CD4-positive, alpha-beta memory T cell (primary cell): ENCODE data around the gene RASSF3. TPM values are rescaled to one million over a fixed set of nuclear protein-coding genes. Genes with fewer than 3 reads are reported as not detected.

Experiments
- CTCF ChIA-PET: fragments of 350-600 bp; sonication (Branson Sonifier 250); formaldehyde crosslinking; loops from one replicate; lab custom pipeline; 2021; ENCODE audit warnings: inconsistent platforms; ENCODE audit not compliant: partially characterized antibody; lab: Charles Lee
- POLR2A ChIA-PET: fragments of 350-600 bp; sonication (Branson Sonifier 250); formaldehyde crosslinking; loops from one replicate; lab custom pipeline; 2021; ENCODE audit not compliant: partially characterized antibody; lab: Charles Lee
- DNase-seq, 5 donors: peaks; one replicate each; pipeline versions ENCODE4 v3.0.0 to v3.0.0-alpha.2; 2020 to 2022; ENCODE audit warnings: mixed read lengths in 1 of 5
- H3K27ac ChIP-seq: one replicate; pipeline ENCODE4 v1.7.0; 2013; ENCODE audit warnings: low read depth, low read length
- H3K27me3 ChIP-seq: 2 replicates; pipeline ENCODE4 v1.7.0; 2013; ENCODE audit warnings: mild to moderate bottlenecking, low read length, moderate library complexity; ENCODE audit not compliant: insufficient read depth
- H3K36me3 ChIP-seq: 2 replicates; pipeline ENCODE4 v1.7.0; 2013; ENCODE audit warnings: mild to moderate bottlenecking, low read length, moderate library complexity; ENCODE audit not compliant: insufficient read depth
- H3K4me1 ChIP-seq: 2 replicates; pipeline ENCODE4 v1.7.0; 2013; ENCODE audit warnings: mild to moderate bottlenecking, low read length, moderate library complexity; ENCODE audit not compliant: insufficient read depth
- H3K4me3 ChIP-seq, 2 donors: one replicate each; pipeline ENCODE4 v1.7.0; 2013; ENCODE audit warnings: low read length in 2 of 2, mild to moderate bottlenecking in 1 of 2
- H3K9me3 ChIP-seq, 2 donors: one replicate each; pipeline ENCODE4 v1.7.0; 2013; ENCODE audit warnings: low read length in 2 of 2, control low read depth in 1 of 2; ENCODE audit not compliant: control insufficient read depth in 1 of 2
- H3K27ac Mint-ChIP-seq, 7 donors: one replicate each; pipeline ENCODE4 v1.8.0; 2020 to 2021; ENCODE audit warnings: mixed read lengths in 7 of 7, mild to moderate bottlenecking in 6 of 7, inconsistent platforms in 3 of 7, moderate library complexity in 3 of 7
- H3K27me3 Mint-ChIP-seq, 2 donors: one replicate each; pipeline ENCODE4 v1.8.0; 2020 to 2021; ENCODE audit warnings: mixed read lengths in 2 of 2
- H3K36me3 Mint-ChIP-seq, 2 donors: one replicate each; pipeline ENCODE4 v1.8.0; 2020 to 2021; ENCODE audit warnings: mixed read lengths in 2 of 2, inconsistent platforms in 1 of 2, mild to moderate bottlenecking in 1 of 2
- H3K4me1 Mint-ChIP-seq, 4 donors: one replicate each; pipeline ENCODE4 v1.8.0; 2020 to 2021; ENCODE audit warnings: mixed read lengths in 4 of 4, mild to moderate bottlenecking in 1 of 4
- H3K4me3 Mint-ChIP-seq, 8 donors: one replicate each; pipeline ENCODE4 v1.8.0; 2020 to 2021; ENCODE audit warnings: mixed read lengths in 8 of 8, mild to moderate bottlenecking in 7 of 8, moderate library complexity in 6 of 8, inconsistent platforms in 3 of 8
- H3K9me3 Mint-ChIP-seq, 8 donors: one replicate each; pipeline ENCODE4 v1.8.0; 2020 to 2021; ENCODE audit warnings: mixed read lengths in 8 of 8, mild to moderate bottlenecking in 5 of 8, inconsistent platforms in 3 of 8, moderate library complexity in 1 of 8
- intact Hi-C: fragments of 100-400 bp; cut with micrococcal nuclease; formaldehyde crosslinking; loops from one replicate; pipeline ENCODE4 v1.15.1; 2023
- polyA plus RNA-seq, 2 donors: library from polyadenylated mRNA; unstranded; fragments of 300-500 nt; fragmentation: Illumina TruSeq; gene quantifications; one replicate each; pipeline ENCODE4 v1.2.3, GENCODE V29; 2021
- total RNA-seq, 2 experiments: library from RNA; stranded (reverse); gene quantifications; one replicate each; pipeline ENCODE4 v1.2.3, GENCODE V29; 2021

RASSF3 gene
- total and polyA plus RNA-seq, 4 experiments from 2014 or later = 5.2 to 159 (median 85.7) TPM

GRCh38 chr12:64665514-64665913 lies 55.2 kb downstream of the RASSF3 start:
- intact Hi-C loops = loop anchor here (1.0 to 2.0 kb wide), 2 partner anchors 8 to 13 kb away; no protein-coding TSS in a partner anchor
- Mint-ChIP-seq H3K9me3 (no peaks in the 10 kb centered on the region), H3K36me3 (peaks cover 2 to 14% of the 10 kb centered on the region in 2 donors), H3K27me3 (no peaks in the 10 kb centered on the region), H3K27ac (peak overlapping the region; percentile 92 to 99 (median 98)), H3K4me3 (peak overlapping the region; percentile 65 to 93 (median 76)), H3K4me1 (peaks cover 67 to 96% (median 82%) of the 10 kb centered on the region in 4 donors)
- Histone ChIP-seq H3K27ac (peak overlapping the region; percentile 77), H3K9me3 (no peaks in the 10 kb centered on the region), H3K4me1 (peaks cover 99% of the 10 kb centered on the region), H3K36me3 (no peaks in the 10 kb centered on the region), H3K4me3 (no peak overlapping the region), H3K27me3 (no peaks in the 10 kb centered on the region)
- DNase-seq = peak; percentile 74 to 92 (median 80)
- POLR2A ChIA-PET = interaction anchor here (0.7 to 12.2 kb wide), 11 partner anchors 8 to 116 kb away, joined by 3 to 405 read pairs (median 4); partner anchors contain the start of gene RASSF3
- CTCF ChIA-PET = interaction anchor here (1.0 to 3.9 kb wide), 12 partner anchors 12 to 116 kb away, joined by 3 to 22 read pairs (median 4); partner anchors contain the start of gene RASSF3

GRCh38 chr12:64666054-64666914 lies 56.0 kb downstream of the RASSF3 start:
- CTCF ChIA-PET = interaction anchor here (1.0 to 3.9 kb wide), 12 partner anchors 12 to 117 kb away, joined by 3 to 22 read pairs (median 4); partner anchors contain the start of gene RASSF3

GRCh38 chr12:64667793-64668192 lies 57.5 kb downstream of the RASSF3 start:
- Histone ChIP-seq H3K27me3 (no peaks in the 10 kb centered on the region), H3K4me3 (no peak overlapping the region), H3K9me3 (no peaks in the 10 kb centered on the region), H3K4me1 (peaks cover 99% of the 10 kb centered on the region), H3K27ac (peak overlapping the region; percentile 77), H3K36me3 (no peaks in the 10 kb centered on the region)
- H3K36me3 Mint-ChIP-seq = peaks cover 8 to 20% of the 10 kb centered on the region in 2 donors
- peak overlapping the region in 7 of 8 donors; percentile 67 to 93 (median 91) for H3K4me3 Mint-ChIP-seq
- no peak for DNase-seq
- peaks cover 0 to 4% (median 0%) of the 10 kb centered on the region in 8 donors for H3K9me3 Mint-ChIP-seq
- CTCF ChIA-PET = interaction anchor here (0.7 to 4.3 kb wide), 10 partner anchors 14 to 211 kb away, joined by 3 to 85 read pairs (median 7); no protein-coding TSS in a partner anchor
- H3K27ac Mint-ChIP-seq = peak overlapping the region; percentile 92 to 99 (median 98)
- H3K27me3 Mint-ChIP-seq = no peaks in the 10 kb centered on the region
- intact Hi-C loops = no loop called here
- peaks cover 68 to 97% (median 84%) of the 10 kb centered on the region in 4 donors for H3K4me1 Mint-ChIP-seq
- POLR2A ChIA-PET = interaction anchor here (1.0 to 12.2 kb wide), 9 partner anchors 8 to 91 kb away, joined by 3 to 405 read pairs (median 15); partner anchors contain the start of genes GNS and RASSF3

More at GRCh38 chr12:64666054-64666914, 56.0 kb downstream of the RASSF3 start:
- POLR2A ChIA-PET = interaction anchor here (0.7 to 12.2 kb wide), 11 partner anchors 9 to 117 kb away, joined by 3 to 405 read pairs (median 4); partner anchors contain the start of gene RASSF3
- H3K27me3 Mint-ChIP-seq = no peaks in the 10 kb centered on the region
- no peaks in the 10 kb centered on the region for H3K27me3 ChIP-seq
- peaks cover 69 to 96% (median 83%) of the 10 kb centered on the region in 4 donors for H3K4me1 Mint-ChIP-seq
- DNase-seq = peak in 1 of 5 donors; percentile 4
- peak overlapping the region; percentile 65 to 93 (median 76) for H3K4me3 Mint-ChIP-seq
- no peaks in the 10 kb centered on the region for H3K36me3 ChIP-seq
- H3K9me3 ChIP-seq = no peaks in the 10 kb centered on the region
- H3K36me3 Mint-ChIP-seq = peaks cover 2 to 13% of the 10 kb centered on the region in 2 donors
- no peaks in the 10 kb centered on the region for H3K9me3 Mint-ChIP-seq
- peak overlapping the region; percentile 77 for H3K27ac ChIP-seq
- intact Hi-C loops = no loop called here
- H3K4me1 ChIP-seq = peaks cover 99% of the 10 kb centered on the region
- H3K27ac Mint-ChIP-seq = peak overlapping the region; percentile 92 to 99 (median 98)
- peak overlapping the region in 1 of 2 donors; percentile 11 for H3K4me3 ChIP-seq

- peak overlapping the region; percentile 48 to 61 for H3K4me3 ChIP-seq
- no peaks in the 10 kb centered on the region for H3K27me3 Mint-ChIP-seq
- H3K9me3 ChIP-seq = no peaks in the 10 kb centered on the region
- POLR2A ChIA-PET = interaction anchor here (0.6 to 12.2 kb wide), 22 partner anchors 10 to 1461 kb away, joined by 3 to 405 read pairs (median 6); partner anchors contain the start of gene RASSF3
- peak overlapping the region; percentile 88 to 96 (median 92) for H3K4me3 Mint-ChIP-seq
- no peaks in the 10 kb centered on the region for H3K27me3 ChIP-seq
- CTCF ChIA-PET = interaction anchor here (0.6 to 4.3 kb wide), 18 partner anchors 12 to 120 kb away, joined by 3 to 85 read pairs (median 6); no protein-coding TSS in a partner anchor
- H3K27ac Mint-ChIP-seq = peak overlapping the region; percentile 92 to 99 (median 98)
- H3K36me3 ChIP-seq = no peaks in the 10 kb centered on the region
- DNase-seq = peak; percentile 82 to 87 (median 83)
- peaks cover 12 to 21% of the 10 kb centered on the region in 2 donors for H3K36me3 Mint-ChIP-seq
- H3K27ac ChIP-seq = peak overlapping the region; percentile 77
- peaks cover 100% of the 10 kb centered on the region for H3K4me1 ChIP-seq
- H3K9me3 Mint-ChIP-seq = peaks cover 0 to 5% (median 0%) of the 10 kb centered on the region in 8 donors
- intact Hi-C loops = loop anchor here (1.0 kb wide), 5 partner anchors 10 to 60 kb away; no protein-coding TSS in a partner anchor
- H3K4me1 Mint-ChIP-seq = peaks cover 76 to 98% (median 87%) of the 10 kb centered on the region in 4 donors
These were observed 59.1 kb downstream of the RASSF3 start for GRCh38 chr12:64669270-64669842.

GRCh38 chr12:64670019-64670418 lies 59.7 kb downstream of the RASSF3 start:
- Mint-ChIP-seq H3K36me3 (peaks cover 12 to 23% of the 10 kb centered on the region in 2 donors), H3K4me1 (peaks cover 78 to 98% (median 87%) of the 10 kb centered on the region in 4 donors), H3K4me3 (peak overlapping the region; percentile 88 to 96 (median 92)), H3K9me3 (peaks cover 0 to 5% (median 0%) of the 10 kb centered on the region in 8 donors), H3K27me3 (no peaks in the 10 kb centered on the region), H3K27ac (peak overlapping the region; percentile 92 to 99 (median 98))
- H3K27me3 ChIP-seq = no peaks in the 10 kb centered on the region
- no peaks in the 10 kb centered on the region for H3K36me3 ChIP-seq
- peak overlapping the region; percentile 48 to 61 for H3K4me3 ChIP-seq
- ChIA-PET POLR2A (interaction anchor here (0.6 to 12.2 kb wide), 21 partner anchors 10 to 1460 kb away, joined by 3 to 405 read pairs (median 6); partner anchors contain the start of gene RASSF3), CTCF (interaction anchor here (0.6 to 4.3 kb wide), 15 partner anchors 11 to 120 kb away, joined by 3 to 85 read pairs (median 6); no protein-coding TSS in a partner anchor)
- peak overlapping the region; percentile 77 for H3K27ac ChIP-seq
- peak in 2 of 5 donors; percentile 41 to 62 for DNase-seq
- H3K9me3 ChIP-seq = no peaks in the 10 kb centered on the region
- H3K4me1 ChIP-seq = peaks cover 99% of the 10 kb centered on the region
- intact Hi-C loops = no loop called here

- no peaks in the 10 kb centered on the region for H3K9me3 ChIP-seq
- Mint-ChIP-seq H3K27me3 (no peaks in the 10 kb centered on the region), H3K36me3 (peaks cover 12 to 23% of the 10 kb centered on the region in 2 donors), H3K4me1 (peaks cover 74 to 98% (median 85%) of the 10 kb centered on the region in 4 donors), H3K9me3 (peaks cover 0 to 5% (median 0%) of the 10 kb centered on the region in 8 donors), H3K4me3 (peak overlapping the region; percentile 88 to 96 (median 92)), H3K27ac (peak overlapping the region; percentile 92 to 99 (median 98))
- intact Hi-C loops = no loop called here
- peak overlapping the region in 1 of 2 donors; percentile 34 for H3K4me3 ChIP-seq
- peak overlapping the region; percentile 77 for H3K27ac ChIP-seq
- ChIA-PET POLR2A (interaction anchor here (1.5 to 15.6 kb wide), 7 partner anchors 9 to 59 kb away, joined by 8 to 405 read pairs (median 139); partner anchors contain the start of gene RASSF3), CTCF (interaction anchor here (0.9 to 4.3 kb wide), 3 partner anchors 18 to 96 kb away, joined by 3 to 44 read pairs (median 14); no protein-coding TSS in a partner anchor)
- H3K4me1 ChIP-seq = peaks cover 99% of the 10 kb centered on the region
- H3K36me3 ChIP-seq = no peaks in the 10 kb centered on the region
- peak in 1 of 5 donors; percentile 66 for DNase-seq
- no peaks in the 10 kb centered on the region for H3K27me3 ChIP-seq
These were observed 60.8 kb downstream of the RASSF3 start for GRCh38 chr12:64670919-64671639.
